Activated effector memory CD4-positive, alpha-beta T cell treated with anti-CD3 and anti-CD28 coated beads, Interleukin-2, amount 50 U/mL, for 16 hours (primary cell): ENCODE results near the gene SPATC1L.
A peak's percentile ranks its signal among the peaks of the same experiment; 100 is the strongest.

Source experiments
- DNase-seq: peaks from one replicate; pipeline ENCODE4 v3.0.0-alpha.2; 2020

Gene SPATC1L

DNA sequence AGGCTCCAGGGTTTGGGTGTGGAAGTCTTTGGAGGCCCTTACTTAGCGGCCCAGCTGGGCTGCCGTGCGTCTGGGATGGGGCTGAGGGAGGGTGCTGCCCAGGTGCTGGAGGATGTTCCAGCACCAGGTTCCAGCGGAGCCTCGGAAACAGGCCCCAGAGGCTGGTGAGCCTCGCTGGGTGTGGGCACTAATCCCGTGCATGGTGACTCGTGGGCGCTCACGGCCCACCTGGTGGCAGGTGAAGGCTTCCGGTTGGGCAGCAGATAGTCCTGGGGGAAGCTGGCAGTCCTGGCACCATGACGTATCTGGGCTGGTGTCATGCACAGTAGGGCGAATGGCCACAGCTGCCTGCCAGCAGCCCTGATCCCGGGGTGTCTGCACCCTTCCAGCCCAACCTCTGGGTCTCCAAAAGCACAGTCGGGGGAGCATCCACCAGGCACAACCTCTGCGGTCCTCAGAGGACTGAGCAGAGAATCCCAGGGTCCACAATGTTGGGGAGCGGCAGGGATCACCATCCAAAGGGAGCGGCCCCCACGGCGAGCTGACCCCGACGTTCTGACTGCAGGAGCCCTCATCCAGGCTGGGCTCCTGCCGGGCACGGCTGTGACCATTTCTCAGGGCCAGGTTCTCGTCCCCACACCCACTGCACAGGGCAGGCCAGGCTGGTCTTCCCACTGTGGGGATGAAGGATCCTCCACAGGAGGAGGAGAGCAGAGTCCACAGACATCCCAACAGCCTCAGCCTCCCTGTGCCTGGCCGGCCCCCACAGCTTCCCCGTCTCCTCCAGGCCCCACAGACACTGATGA is 54.2 kb downstream of the SPATC1L start:
- no peak for DNase-seq

- no peak for DNase-seq
Observed at GRCh38 chr21:46128933-46129571, 55.2 kb downstream of the SPATC1L start.

DNA sequence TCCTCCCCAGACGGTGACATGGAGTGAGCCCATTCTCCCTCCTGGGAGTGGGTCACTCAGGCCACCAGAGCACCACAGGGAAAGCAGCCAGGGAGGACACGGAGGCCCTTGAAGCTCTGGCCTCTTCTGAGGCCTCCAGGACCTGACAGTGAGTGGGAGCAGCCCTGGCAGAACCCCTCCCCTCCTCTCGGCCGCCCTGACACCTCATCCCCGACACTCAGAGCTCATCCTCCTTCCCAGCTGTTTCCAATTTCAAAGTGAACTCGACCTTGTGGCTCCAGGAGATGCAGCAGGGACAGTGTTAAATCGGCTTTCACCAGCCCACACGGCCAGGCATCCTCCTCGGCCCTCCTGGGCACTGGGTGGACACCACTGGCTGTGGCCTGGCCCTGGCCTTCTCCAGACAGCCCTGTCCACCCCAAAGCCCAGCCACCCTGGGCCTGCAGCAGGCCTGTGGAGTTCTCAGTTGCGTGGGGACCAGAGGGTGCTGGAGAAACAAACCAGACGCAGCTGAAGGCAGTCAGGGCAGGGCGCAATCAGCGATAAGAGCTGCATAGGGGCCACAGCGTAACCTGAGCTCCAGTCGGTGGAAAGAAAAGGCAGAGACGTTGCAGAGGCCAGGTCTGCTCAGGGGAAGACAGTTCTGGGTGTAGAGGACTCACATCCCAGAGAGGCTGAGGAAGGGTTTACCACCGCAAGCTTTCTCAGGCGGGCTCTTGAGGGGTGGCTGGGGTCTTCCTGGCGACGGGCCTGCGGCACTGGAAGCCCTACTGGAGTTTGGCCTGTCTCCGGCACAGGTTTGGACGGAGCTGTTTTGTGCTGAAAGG is 55.9 kb downstream of the SPATC1L start:
- no peak for DNase-seq

- peak; percentile 56 for DNase-seq
Observed at GRCh38 chr21:46127239-46128105, 56.8 kb downstream of the SPATC1L start.

GRCh38 chr21:46126309-46127238 is 57.7 kb downstream of the SPATC1L start:
- no peak for DNase-seq

DNA sequence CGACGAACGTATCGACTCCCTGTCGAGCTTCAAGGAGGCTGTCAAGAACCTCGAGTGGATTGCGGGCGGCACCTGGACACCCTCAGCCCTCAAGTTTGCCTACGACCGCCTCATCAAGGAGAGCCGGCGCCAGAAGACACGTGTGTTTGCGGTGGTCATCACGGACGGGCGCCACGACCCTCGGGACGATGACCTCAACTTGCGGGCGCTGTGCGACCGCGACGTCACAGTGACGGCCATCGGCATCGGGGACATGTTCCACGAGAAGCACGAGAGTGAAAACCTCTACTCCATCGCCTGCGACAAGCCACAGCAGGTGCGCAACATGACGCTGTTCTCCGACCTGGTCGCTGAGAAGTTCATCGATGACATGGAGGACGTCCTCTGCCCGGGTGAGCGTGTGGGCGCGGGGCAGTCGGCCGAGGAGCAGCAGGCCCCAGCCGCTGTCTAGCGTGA is 58.4 kb downstream of the SPATC1L start:
- DNase-seq, result peak; percentile 52

- peak; percentile 55 for DNase-seq
Observed at GRCh38 chr21:46124926-46125845, 59.1 kb downstream of the SPATC1L start.

DNA sequence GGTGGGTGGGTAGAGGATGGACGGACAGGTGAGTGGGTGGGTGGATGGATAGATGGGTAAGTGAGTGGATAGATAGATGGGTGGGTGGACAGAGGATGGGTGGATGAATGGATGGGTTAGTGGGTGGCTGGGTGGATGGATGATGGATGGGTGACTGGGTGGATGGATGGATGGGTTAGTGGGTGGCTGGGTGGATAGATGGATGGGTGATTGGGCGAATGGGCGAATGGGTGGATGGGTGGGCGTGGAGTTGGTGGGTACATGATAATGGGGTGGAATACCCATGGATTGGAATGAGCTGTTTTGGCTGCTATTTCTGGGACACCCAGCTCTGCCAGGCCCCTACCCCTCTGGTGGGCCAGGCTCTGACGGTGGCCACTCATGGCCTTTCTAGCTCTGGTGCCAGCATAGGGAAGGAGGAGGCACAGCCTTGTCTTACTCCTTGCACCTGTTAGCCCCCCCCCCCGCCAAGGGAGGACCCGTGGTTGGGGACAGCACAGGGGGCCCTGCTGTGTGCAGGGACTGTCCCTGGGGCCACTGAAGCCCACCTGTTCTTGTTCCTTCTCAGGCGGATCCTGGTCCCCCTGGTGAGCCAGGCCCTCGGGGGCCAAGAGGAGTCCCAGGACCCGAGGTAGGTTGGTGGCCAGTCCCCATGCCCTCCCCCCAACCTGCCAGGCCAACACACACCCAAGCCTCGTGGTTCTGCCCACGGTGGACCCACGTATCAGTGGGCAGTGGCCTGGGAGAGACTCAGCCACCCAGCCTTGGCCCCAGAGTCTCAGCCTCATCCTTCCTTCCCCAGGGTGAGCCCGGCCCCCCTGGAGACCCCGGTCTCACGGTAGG is 60.0 kb downstream of the SPATC1L start:
- DNase-seq, result no peak

DNA sequence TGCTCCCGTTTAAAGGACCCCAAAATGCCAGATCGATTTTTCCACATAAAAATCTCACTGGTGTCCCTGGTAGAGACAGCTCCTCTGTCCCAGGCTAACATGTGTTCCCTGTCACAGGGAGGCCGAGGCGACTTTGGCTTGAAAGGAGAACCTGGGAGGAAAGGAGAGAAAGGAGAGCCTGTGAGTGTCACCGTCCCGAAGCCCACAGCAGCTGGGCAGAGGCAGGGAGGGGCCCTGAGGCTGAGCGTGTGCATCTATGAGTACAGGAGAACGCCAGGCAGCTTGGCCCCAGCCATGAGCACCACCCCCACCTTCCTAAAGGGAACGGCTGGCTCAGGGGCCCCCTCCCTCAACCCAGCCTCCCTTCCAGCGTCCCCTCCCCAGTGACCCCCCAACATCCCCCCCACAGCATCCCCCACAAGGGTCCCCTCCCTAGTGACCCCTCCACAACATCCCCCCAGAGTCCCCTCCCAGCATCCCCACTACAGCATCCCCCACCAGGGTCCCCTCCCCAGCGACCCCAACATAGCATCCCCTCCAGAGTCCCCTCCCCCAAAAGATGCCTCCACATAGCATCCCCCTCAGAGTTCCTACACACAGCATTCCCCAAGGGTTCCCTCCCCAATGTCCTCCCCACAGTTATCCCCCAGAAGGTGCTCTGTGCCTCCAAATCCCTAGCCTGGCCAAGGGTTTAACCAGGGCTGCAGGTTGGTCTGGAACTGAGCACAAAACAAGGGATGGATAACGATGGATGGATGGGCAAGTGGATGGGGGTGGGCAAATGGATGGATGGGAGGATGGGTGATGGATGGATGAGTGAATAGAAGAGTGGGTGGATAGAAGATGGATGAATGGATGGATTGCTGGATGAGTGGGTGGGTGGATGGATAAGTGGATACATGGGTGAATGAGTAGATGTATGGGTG is 61.2 kb downstream of the SPATC1L start:
- DNase-seq, result no peak

DNA sequence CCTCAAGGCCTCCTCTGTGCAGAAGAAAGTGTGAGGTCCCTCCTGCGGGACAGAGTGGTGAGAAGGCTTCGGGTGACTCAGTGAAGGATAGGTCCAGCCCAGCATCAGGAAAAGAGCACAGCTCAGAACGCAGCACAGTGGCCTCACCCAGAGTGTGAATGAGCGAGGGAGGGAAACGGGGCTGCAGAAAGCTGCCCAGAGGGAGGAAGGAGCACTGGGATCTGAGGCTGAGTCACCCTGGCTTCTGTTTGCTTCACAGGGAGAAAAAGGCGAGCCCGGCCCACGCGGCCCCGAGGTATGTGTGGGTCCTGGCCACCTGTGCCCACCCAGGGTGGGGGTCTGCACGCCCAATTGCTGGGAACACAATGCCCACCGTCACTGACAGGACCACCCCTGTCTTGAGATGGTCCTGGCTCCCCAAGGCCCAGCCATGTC is 62.0 kb downstream of the SPATC1L start:
- no peak for DNase-seq

DNA sequence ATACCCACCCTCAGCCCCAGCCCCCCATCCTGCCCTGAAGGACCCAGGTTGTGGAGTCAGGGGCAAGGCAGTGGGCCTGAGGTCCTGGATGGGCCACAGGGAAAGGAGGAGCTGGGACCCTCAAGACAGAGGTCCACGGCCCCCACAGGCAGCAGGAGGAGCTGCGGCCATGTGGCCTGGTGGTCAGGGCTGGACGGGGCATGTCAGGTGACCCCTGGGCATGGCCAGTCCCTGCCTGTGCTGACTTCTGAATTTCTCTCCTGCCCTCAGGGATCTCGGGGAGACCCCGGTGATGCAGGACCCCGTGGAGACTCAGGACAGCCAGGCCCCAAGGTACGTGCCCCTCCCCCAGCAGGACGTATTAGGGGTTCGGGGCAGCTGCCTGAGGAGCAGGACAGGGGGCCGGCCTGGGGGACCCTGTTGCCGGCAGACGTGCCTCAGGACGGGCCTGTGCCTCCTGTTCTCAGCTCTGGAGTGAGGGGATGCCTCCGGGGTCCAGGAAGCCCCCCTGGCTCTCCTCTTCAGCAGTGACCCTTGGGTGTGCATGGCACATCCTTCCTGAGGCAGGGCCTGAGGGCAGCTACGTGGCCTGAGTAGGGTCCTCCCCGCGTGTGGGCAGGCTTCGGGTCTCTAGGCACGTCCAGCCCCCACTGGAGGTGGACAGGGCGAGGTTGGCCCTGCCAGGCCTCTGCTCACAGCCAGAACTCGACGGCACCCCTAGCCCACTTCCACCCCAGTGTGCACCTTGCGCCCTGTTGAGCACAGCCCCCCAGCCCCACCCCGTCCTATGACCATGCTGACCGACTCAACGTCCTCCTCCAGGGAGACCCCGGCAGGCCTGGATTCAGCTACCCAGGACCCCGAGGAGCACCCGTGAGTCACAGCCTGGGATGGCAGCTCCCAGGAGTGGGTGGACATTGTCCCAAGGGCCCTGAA is 62.7 kb downstream of the SPATC1L start:
- peak; percentile 57 for DNase-seq

GRCh38 chr21:46120301-46121285 is 63.7 kb downstream of the SPATC1L start:
- DNase-seq, result peak; percentile 50

- DNase-seq, result peak; percentile 58
Observed at GRCh38 chr21:46119637-46120271, 64.5 kb downstream of the SPATC1L start.

DNA sequence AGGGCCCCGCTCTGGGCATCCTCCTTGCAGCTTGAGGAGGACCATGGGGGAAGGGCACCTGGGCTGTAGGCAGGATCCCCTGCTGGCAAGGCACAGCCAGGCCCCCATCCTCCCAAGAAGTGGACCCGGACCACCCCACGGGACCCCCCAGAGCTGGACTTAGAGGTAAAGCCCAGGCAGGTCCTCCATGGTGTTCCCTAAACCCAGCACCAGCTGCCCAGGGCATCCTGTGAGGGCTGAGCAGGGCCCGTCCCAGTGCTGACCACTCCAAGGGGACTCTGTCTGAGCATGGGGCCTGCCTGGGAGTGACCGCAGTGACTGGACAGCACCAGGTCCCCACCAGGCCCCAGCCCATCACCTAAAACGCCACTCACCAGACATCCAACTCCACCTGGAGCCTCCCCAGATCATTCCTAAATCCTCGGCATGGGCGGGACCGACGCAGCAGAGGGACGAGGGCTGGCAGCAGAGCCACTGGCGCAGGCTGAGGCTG is 65.1 kb downstream of the SPATC1L start:
- DNase-seq, result no peak
